Thyroid gland (tissue), 4 donors: ENCODE data around the gene TSHR.

Experiments used
- POLR2A ChIP-seq, 2 donors: fragments of 450-650 bp; IDR thresholded peaks; one replicate each; pipeline ENCODE4 v1.6.1; 2017; ENCODE audit warnings: antibody characterized with exemption in 2 of 2, mild to moderate bottlenecking in 2 of 2, moderate library complexity in 1 of 2
- TF ChIP-seq, protein P1 (sequence below), 6 experiments: fragments of 200-600 bp in 3 of 6; fragments of 450-650 bp in 3 of 6; sonication (generic) in 3 of 6; IDR thresholded peaks; one replicate each; pipeline ENCODE4 v1.5.1; 2016 to 2019; ENCODE audit warnings: antibody characterized with exemption in 6 of 6, mild to moderate bottlenecking in 2 of 6, inconsistent platforms in 1 of 6, moderate library complexity in 1 of 6

DNA sequence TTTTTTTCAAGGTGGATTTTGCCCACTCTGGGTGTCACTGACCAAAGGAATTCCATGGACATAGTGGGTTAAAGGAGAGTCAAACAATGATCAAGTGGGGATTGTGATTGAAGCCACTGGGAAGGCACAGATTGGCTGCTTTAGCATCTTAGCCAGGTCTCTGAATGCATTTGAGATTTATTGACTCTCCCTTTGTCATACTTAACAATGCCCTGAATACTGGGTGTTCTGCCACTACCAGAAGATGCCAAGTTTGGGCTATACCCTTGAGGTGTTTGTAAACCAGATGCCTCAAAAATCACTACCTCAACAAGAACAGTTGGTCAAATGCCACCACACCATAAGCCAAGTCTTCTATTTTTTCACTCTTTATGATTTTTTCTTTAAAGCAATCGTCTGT, 150.5 kb downstream of the TSHR start:
- TF ChIP-seq POLR2A (IDR thresholded peaks at IDR 0.05) = no peak
- TF ChIP-seq, protein P1, sequence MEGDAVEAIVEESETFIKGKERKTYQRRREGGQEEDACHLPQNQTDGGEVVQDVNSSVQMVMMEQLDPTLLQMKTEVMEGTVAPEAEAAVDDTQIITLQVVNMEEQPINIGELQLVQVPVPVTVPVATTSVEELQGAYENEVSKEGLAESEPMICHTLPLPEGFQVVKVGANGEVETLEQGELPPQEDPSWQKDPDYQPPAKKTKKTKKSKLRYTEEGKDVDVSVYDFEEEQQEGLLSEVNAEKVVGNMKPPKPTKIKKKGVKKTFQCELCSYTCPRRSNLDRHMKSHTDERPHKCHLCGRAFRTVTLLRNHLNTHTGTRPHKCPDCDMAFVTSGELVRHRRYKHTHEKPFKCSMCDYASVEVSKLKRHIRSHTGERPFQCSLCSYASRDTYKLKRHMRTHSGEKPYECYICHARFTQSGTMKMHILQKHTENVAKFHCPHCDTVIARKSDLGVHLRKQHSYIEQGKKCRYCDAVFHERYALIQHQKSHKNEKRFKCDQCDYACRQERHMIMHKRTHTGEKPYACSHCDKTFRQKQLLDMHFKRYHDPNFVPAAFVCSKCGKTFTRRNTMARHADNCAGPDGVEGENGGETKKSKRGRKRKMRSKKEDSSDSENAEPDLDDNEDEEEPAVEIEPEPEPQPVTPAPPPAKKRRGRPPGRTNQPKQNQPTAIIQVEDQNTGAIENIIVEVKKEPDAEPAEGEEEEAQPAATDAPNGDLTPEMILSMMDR (IDR thresholded peaks at IDR 0.05) = no peak
